Measurements from ENCODE around the gene UBN1.

UBN1 gene

DNA sequence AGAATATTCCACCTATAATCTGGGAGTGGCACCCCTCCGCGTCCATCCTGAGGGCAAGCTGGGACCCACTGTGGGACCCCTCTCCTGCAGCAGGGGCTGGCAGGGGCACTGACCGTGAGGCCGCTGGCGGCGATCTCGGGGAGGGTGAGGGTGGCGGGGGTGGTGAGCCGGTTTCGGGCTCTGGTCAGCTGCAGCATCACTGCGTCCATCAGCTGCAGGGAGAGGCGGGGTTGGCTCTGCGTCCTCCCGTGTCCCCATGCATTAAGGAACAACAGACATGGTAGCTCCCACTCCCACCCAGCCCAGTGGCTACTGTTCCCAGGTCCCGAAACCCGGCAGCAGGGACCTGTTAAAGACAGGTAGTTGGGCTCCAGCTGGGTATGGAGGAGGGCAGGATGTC, 48.8 kb upstream of the UBN1 start:
- H3K4me3 ChIP-seq (ENCODE audit: low read depth, low read length, poor library complexity, severe bottlenecking): no peak overlapping the region
- peaks cover 3% of the 10 kb centered on the region; the same call in 1 of the 2 replicates for H3K27me3 ChIP-seq (ENCODE audit: insufficient read depth, low read length)
- H3K4me2 ChIP-seq (ENCODE audit: low read length): no peak overlapping the region
- H3F3A ChIP-seq (ENCODE audit: insufficient read depth, low read length): no peaks in the 10 kb centered on the region
- H3K36me3 ChIP-seq (ENCODE audit: insufficient read depth, low read length): no peaks in the 10 kb centered on the region
- no peaks in the 10 kb centered on the region for H4K20me1 ChIP-seq (ENCODE audit: insufficient read depth, low read length)
- H3K9ac ChIP-seq (ENCODE audit: low read length): no peak overlapping the region
- no peaks in the 10 kb centered on the region for H3K9me2 ChIP-seq (ENCODE audit: low read depth, low read length)
- H3K27ac ChIP-seq (ENCODE audit: low read depth, low read length, poor library complexity, severe bottlenecking): no peak overlapping the region
- H3K79me2 ChIP-seq (ENCODE audit: insufficient read depth, low read length): no peaks in the 10 kb centered on the region
- H3K9me3 ChIP-seq (ENCODE audit: low read length): no peaks in the 10 kb centered on the region
- no peak for TF ChIP-seq EZH2 (IDR thresholded peaks at IDR 0.05; ENCODE audit: borderline replicate concordance, low read length)
- TF ChIP-seq, protein P1, sequence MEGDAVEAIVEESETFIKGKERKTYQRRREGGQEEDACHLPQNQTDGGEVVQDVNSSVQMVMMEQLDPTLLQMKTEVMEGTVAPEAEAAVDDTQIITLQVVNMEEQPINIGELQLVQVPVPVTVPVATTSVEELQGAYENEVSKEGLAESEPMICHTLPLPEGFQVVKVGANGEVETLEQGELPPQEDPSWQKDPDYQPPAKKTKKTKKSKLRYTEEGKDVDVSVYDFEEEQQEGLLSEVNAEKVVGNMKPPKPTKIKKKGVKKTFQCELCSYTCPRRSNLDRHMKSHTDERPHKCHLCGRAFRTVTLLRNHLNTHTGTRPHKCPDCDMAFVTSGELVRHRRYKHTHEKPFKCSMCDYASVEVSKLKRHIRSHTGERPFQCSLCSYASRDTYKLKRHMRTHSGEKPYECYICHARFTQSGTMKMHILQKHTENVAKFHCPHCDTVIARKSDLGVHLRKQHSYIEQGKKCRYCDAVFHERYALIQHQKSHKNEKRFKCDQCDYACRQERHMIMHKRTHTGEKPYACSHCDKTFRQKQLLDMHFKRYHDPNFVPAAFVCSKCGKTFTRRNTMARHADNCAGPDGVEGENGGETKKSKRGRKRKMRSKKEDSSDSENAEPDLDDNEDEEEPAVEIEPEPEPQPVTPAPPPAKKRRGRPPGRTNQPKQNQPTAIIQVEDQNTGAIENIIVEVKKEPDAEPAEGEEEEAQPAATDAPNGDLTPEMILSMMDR (IDR thresholded peaks at IDR 0.05; ENCODE audit: low read length): no peak
- H2AFZ ChIP-seq (ENCODE audit: low read length): no peak overlapping the region
- peaks cover 15% of the 10 kb centered on the region for H3K4me1 ChIP-seq (ENCODE audit: insufficient read depth, low read length, severe bottlenecking)

DNA sequence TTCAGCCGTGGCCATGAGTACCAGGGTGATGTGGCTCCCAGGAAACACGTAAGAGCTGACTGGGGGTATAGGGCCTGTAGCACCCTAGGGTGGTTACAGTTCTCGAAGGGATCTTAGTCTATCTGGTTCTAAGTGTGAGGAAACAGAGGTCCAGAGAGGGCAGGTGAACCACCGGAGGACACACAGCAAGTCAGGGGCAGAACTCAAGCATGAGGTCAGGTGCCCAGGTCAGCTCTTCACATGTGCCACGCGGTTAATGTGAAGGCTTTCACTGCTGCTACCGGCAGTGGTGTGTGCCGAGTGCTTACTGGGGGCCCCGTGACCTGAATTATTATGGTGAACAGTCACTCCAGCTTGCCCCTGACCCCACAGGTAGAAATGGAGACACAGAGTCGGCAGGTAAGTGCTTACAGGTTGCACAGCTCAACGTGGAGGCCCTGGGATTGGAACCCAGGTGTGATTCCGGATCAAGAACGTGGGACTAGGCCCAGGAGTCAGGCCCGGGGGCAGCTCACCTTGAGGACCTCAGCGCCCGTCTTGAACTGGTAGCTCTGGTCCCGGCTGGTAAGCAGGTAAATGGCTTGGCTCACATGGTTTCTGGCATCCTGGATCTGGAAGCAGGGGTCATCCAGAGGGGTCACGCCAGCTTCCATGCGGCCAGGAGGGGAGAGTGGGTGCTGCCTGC, 48.0 kb upstream of the UBN1 start:
- H4K20me1 ChIP-seq (ENCODE audit: insufficient read depth, low read length): no peaks in the 10 kb centered on the region
- H2AFZ ChIP-seq (ENCODE audit: low read length): no peak overlapping the region
- H3K4me3 ChIP-seq (ENCODE audit: low read depth, low read length, poor library complexity, severe bottlenecking): no peak overlapping the region
- no peaks in the 10 kb centered on the region for H3K9me2 ChIP-seq (ENCODE audit: low read depth, low read length)
- H3K36me3 ChIP-seq (ENCODE audit: insufficient read depth, low read length): peaks cover under 1% of the 10 kb centered on the region; the same call in 1 of the 2 replicates
- H3K9me3 ChIP-seq (ENCODE audit: low read length): no peaks in the 10 kb centered on the region
- no peak for TF ChIP-seq EZH2 (IDR thresholded peaks at IDR 0.05; ENCODE audit: borderline replicate concordance, low read length)
- TF ChIP-seq, protein P1 (IDR thresholded peaks at IDR 0.05; ENCODE audit: low read length): no peak
- H3K4me2 ChIP-seq (ENCODE audit: low read length): no peak overlapping the region
- H3K27ac ChIP-seq (ENCODE audit: low read depth, low read length, poor library complexity, severe bottlenecking): no peak overlapping the region
- H3K27me3 ChIP-seq (ENCODE audit: insufficient read depth, low read length): peaks cover 3% of the 10 kb centered on the region; the same call in 1 of the 2 replicates
- H3F3A ChIP-seq (ENCODE audit: insufficient read depth, low read length): no peaks in the 10 kb centered on the region
- no peak overlapping the region for H3K9ac ChIP-seq (ENCODE audit: low read length)
- H3K79me2 ChIP-seq (ENCODE audit: insufficient read depth, low read length): no peaks in the 10 kb centered on the region
- peaks cover 16% of the 10 kb centered on the region for H3K4me1 ChIP-seq (ENCODE audit: insufficient read depth, low read length, severe bottlenecking)

DNA sequence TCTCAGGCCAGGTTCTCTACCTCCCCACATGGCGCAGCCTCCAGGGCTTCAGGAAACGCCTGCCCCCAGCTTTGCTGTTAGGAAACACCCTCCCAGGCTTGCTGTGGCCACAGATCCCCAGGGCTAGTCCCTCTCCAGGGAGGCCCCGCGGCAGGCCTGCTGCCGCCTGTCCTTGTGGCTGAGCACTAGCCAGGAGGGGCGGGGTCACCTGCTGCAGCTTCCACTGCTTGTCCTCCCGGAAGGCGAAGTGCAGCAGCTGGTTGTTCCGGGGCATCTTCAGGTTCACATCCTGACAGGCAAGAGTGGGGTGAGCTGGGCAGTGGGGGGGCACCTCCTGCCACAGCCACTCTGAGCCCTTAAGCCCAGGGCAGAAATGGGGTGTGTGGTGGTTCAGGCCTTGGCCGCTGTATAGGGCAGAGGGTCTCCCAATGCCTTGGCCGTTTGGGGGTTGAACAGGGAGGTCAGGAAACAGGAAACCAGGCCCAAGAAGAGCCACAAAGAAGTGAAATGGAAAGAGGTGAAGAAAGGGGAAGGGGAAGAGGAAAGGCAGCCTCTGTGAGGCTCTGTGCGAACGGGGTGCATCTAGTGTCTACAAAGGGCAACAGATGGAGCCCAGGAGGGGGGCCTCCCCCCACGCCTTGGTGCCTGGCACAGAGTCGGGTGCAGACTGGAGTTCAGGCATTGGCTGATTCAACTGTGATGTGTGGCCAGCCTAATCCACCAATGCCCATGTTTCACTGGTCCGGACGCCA, 46.8 kb upstream of the UBN1 start:
- H3K27ac ChIP-seq (ENCODE audit: low read depth, low read length, poor library complexity, severe bottlenecking): no peak overlapping the region
- H3K9me3 ChIP-seq (ENCODE audit: low read length): no peaks in the 10 kb centered on the region
- H3F3A ChIP-seq (ENCODE audit: insufficient read depth, low read length): no peaks in the 10 kb centered on the region
- no peak overlapping the region for H2AFZ ChIP-seq (ENCODE audit: low read length)
- peaks cover 16% of the 10 kb centered on the region for H3K4me1 ChIP-seq (ENCODE audit: insufficient read depth, low read length, severe bottlenecking)
- no peak overlapping the region for H3K4me2 ChIP-seq (ENCODE audit: low read length)
- no peaks in the 10 kb centered on the region for H3K79me2 ChIP-seq (ENCODE audit: insufficient read depth, low read length)
- TF ChIP-seq EZH2 (IDR thresholded peaks at IDR 0.05; ENCODE audit: borderline replicate concordance, low read length): no peak
- TF ChIP-seq, protein P1 (IDR thresholded peaks at IDR 0.05; ENCODE audit: low read length): no peak
- no peaks in the 10 kb centered on the region for H4K20me1 ChIP-seq (ENCODE audit: insufficient read depth, low read length)
- no peak overlapping the region for H3K9ac ChIP-seq (ENCODE audit: low read length)
- H3K4me3 ChIP-seq (ENCODE audit: low read depth, low read length, poor library complexity, severe bottlenecking): no peak overlapping the region
- peaks cover 11% of the 10 kb centered on the region; the same call in 1 of the 2 replicates for H3K36me3 ChIP-seq (ENCODE audit: insufficient read depth, low read length)
- no peaks in the 10 kb centered on the region for H3K9me2 ChIP-seq (ENCODE audit: low read depth, low read length)
- peaks cover 3% of the 10 kb centered on the region; the same call in 1 of the 2 replicates for H3K27me3 ChIP-seq (ENCODE audit: insufficient read depth, low read length)

Data from OCI-LY1 (cell line).